Colon (tissue), 2 donors: Measurements from ENCODE around the gene ACOXL.
"Not testable (repeated sequence)": the region's sequence is repeated elsewhere in the genome, so short reads cannot be mapped to it uniquely, and the experiment has no call there.

ENCODE experiments used
- FAIRE-seq: peaks from 2 replicates; lab custom pipeline; 2012; peaks lifted over from hg19 to GRCh38; lab: Jason Lieb, UNC
- donor health status: control.
- donor health status: control.

Gene ACOXL

GRCh38 chr2:111066062-111066593 is 333.8 kb downstream of the ACOXL start:
- FAIRE-seq, result no peak

- no peak for FAIRE-seq
Measured at GRCh38 chr2:111068435-111069058, 336.2 kb downstream of the ACOXL start.

GRCh38 chr2:111069722-111070121 is 337.3 kb downstream of the ACOXL start:
- no peak for FAIRE-seq

GRCh38 chr2:111071600-111072171 is 339.3 kb downstream of the ACOXL start:
- no peak for FAIRE-seq

GRCh38 chr2:111072220-111072871 is 340.0 kb downstream of the ACOXL start:
- no peak for FAIRE-seq

- FAIRE-seq, result not testable (repeated sequence)
Measured at GRCh38 chr2:111082659-111083058, 350.3 kb downstream of the ACOXL start.

- no peak for FAIRE-seq
Measured at GRCh38 chr2:111091811-111092211, 359.4 kb downstream of the ACOXL start.

GRCh38 chr2:111094691-111095090 is 362.3 kb downstream of the ACOXL start:
- no peak for FAIRE-seq

- no peak for FAIRE-seq
Measured at GRCh38 chr2:111095434-111095833, 363.1 kb downstream of the ACOXL start.

- no peak for FAIRE-seq
Measured at GRCh38 chr2:111099402-111099801, 367.0 kb downstream of the ACOXL start.

- FAIRE-seq, result no peak
Measured at GRCh38 chr2:111100087-111100764, 367.9 kb downstream of the ACOXL start.

GRCh38 chr2:111100765-111101162 is 368.4 kb downstream of the ACOXL start:
- FAIRE-seq, result no peak

GRCh38 chr2:111101592-111101991 is 369.2 kb downstream of the ACOXL start:
- no peak for FAIRE-seq

- no peak for FAIRE-seq
Measured at GRCh38 chr2:111102216-111102615, 369.8 kb downstream of the ACOXL start.

- FAIRE-seq, result no peak
Measured at GRCh38 chr2:111105926-111106325, 373.6 kb downstream of the ACOXL start.

GRCh38 chr2:111106706-111107105 is 374.3 kb downstream of the ACOXL start:
- no peak for FAIRE-seq

GRCh38 chr2:111108745-111109271 is 376.4 kb downstream of the ACOXL start:
- FAIRE-seq, result no peak

GRCh38 chr2:111111101-111111755 is 378.9 kb downstream of the ACOXL start:
- no peak for FAIRE-seq

GRCh38 chr2:111113838-111114237 is 381.5 kb downstream of the ACOXL start:
- FAIRE-seq, result no peak

GRCh38 chr2:111116011-111116746 is 383.8 kb downstream of the ACOXL start:
- FAIRE-seq, result no peak

GRCh38 chr2:111116843-111117597 is 384.6 kb downstream of the ACOXL start:
- no peak for FAIRE-seq
